Duodenal mucosa (tissue), 2 donors: ENCODE data around the gene ZNF592.

ENCODE experiments used
- H3K27ac ChIP-seq: one replicate; pipeline ENCODE4 v1.7.0; 2013; ENCODE audit warnings: low read depth, low read length
- H3K27me3 ChIP-seq, 2 donors: one replicate each; pipeline ENCODE4 v1.7.0; 2013; ENCODE audit warnings: low read length in 2 of 2, control low read depth in 1 of 2; ENCODE audit not compliant: insufficient read depth in 2 of 2, control insufficient read depth in 1 of 2
- H3K36me3 ChIP-seq, 2 donors: one replicate each; pipeline ENCODE4 v1.7.0; 2013; ENCODE audit warnings: low read length in 2 of 2, control low read depth in 1 of 2; ENCODE audit not compliant: insufficient read depth in 2 of 2, control insufficient read depth in 1 of 2
- H3K4me1 ChIP-seq, 2 donors: one replicate each; pipeline ENCODE4 v1.7.0; 2013; ENCODE audit warnings: low read length in 2 of 2, control low read depth in 1 of 2; ENCODE audit not compliant: insufficient read depth in 2 of 2, control insufficient read depth in 1 of 2
- H3K4me3 ChIP-seq, 2 donors: one replicate each; pipeline ENCODE4 v1.7.0; 2013; ENCODE audit warnings: low read length in 2 of 2, low read depth in 1 of 2
- H3K9ac ChIP-seq, 2 donors: one replicate each; pipeline ENCODE4 v1.7.0; 2013; ENCODE audit warnings: low read length in 2 of 2, low read depth in 1 of 2
- H3K9me3 ChIP-seq, 2 donors: one replicate each; pipeline ENCODE4 v1.7.0; 2013; ENCODE audit warnings: low read length in 2 of 2, control low read depth in 1 of 2; ENCODE audit not compliant: control insufficient read depth in 1 of 2

Gene ZNF592

GRCh38 chr15:84833447-84834228, 85.2 kb downstream of the ZNF592 start:
- no peak overlapping the region for H3K9ac ChIP-seq
- H3K4me3 ChIP-seq: no peak overlapping the region
- H3K27me3 ChIP-seq: no peaks in the 10 kb centered on the region
- H3K36me3 ChIP-seq: no peaks in the 10 kb centered on the region
- no peak overlapping the region for H3K27ac ChIP-seq
- H3K9me3 ChIP-seq: no peaks in the 10 kb centered on the region
- peaks cover 0 to 3% of the 10 kb centered on the region in 2 donors for H3K4me1 ChIP-seq

GRCh38 chr15:84834229-84834955, 86.0 kb downstream of the ZNF592 start:
- Histone ChIP-seq H3K9ac (no peak overlapping the region), H3K9me3 (no peaks in the 10 kb centered on the region), H3K4me1 (peaks cover 0 to 3% of the 10 kb centered on the region in 2 donors), H3K4me3 (no peak overlapping the region), H3K27ac (no peak overlapping the region), H3K36me3 (no peaks in the 10 kb centered on the region), H3K27me3 (no peaks in the 10 kb centered on the region)

GRCh38 chr15:84834969-84835368, 86.6 kb downstream of the ZNF592 start:
- Histone ChIP-seq H3K9me3 (no peaks in the 10 kb centered on the region), H3K27ac (no peak overlapping the region), H3K27me3 (no peaks in the 10 kb centered on the region), H3K4me3 (no peak overlapping the region), H3K9ac (no peak overlapping the region), H3K36me3 (no peaks in the 10 kb centered on the region), H3K4me1 (peaks cover 0 to 3% of the 10 kb centered on the region in 2 donors)

GRCh38 chr15:84835661-84836337, 87.4 kb downstream of the ZNF592 start:
- H3K4me3 ChIP-seq: no peak overlapping the region
- no peak overlapping the region for H3K27ac ChIP-seq
- no peaks in the 10 kb centered on the region for H3K9me3 ChIP-seq
- no peaks in the 10 kb centered on the region for H3K36me3 ChIP-seq
- no peaks in the 10 kb centered on the region for H3K27me3 ChIP-seq
- peaks cover 6 to 9% of the 10 kb centered on the region in 2 donors for H3K4me1 ChIP-seq
- no peak overlapping the region for H3K9ac ChIP-seq

GRCh38 chr15:84836844-84837243, 88.5 kb downstream of the ZNF592 start:
- no peak overlapping the region for H3K9ac ChIP-seq
- no peak overlapping the region for H3K4me3 ChIP-seq
- H3K27me3 ChIP-seq: no peaks in the 10 kb centered on the region
- no peaks in the 10 kb centered on the region for H3K9me3 ChIP-seq
- H3K4me1 ChIP-seq: peaks cover 14 to 15% of the 10 kb centered on the region in 2 donors
- H3K27ac ChIP-seq: no peak overlapping the region
- H3K36me3 ChIP-seq: no peaks in the 10 kb centered on the region

- no peaks in the 10 kb centered on the region for H3K27me3 ChIP-seq
- H3K9ac ChIP-seq: no peak overlapping the region
- H3K27ac ChIP-seq: no peak overlapping the region
- H3K36me3 ChIP-seq: no peaks in the 10 kb centered on the region
- no peaks in the 10 kb centered on the region for H3K9me3 ChIP-seq
- peaks cover 14 to 15% of the 10 kb centered on the region in 2 donors for H3K4me1 ChIP-seq
- no peak overlapping the region for H3K4me3 ChIP-seq
Observed at GRCh38 chr15:84839714-84840113, 91.3 kb downstream of the ZNF592 start.

- Histone ChIP-seq H3K9ac (peak overlapping the region in 1 of 2 donors; percentile 54), H3K27me3 (no peaks in the 10 kb centered on the region), H3K36me3 (no peaks in the 10 kb centered on the region), H3K4me3 (no peak overlapping the region), H3K27ac (peak overlapping the region; percentile 73), H3K4me1 (peaks cover 12 to 19% of the 10 kb centered on the region in 2 donors), H3K9me3 (no peaks in the 10 kb centered on the region)
Observed at GRCh38 chr15:84840255-84840654, 91.9 kb downstream of the ZNF592 start.

- Histone ChIP-seq H3K27me3 (no peaks in the 10 kb centered on the region), H3K27ac (peak overlapping the region; percentile 73), H3K36me3 (no peaks in the 10 kb centered on the region), H3K9me3 (no peaks in the 10 kb centered on the region), H3K4me1 (peaks cover 12 to 21% of the 10 kb centered on the region in 2 donors), H3K9ac (peak overlapping the region in 1 of 2 donors; percentile 54), H3K4me3 (no peak overlapping the region)
Observed at GRCh38 chr15:84840741-84841429, 92.5 kb downstream of the ZNF592 start.

GRCh38 chr15:84842781-84843180, 94.4 kb downstream of the ZNF592 start:
- Histone ChIP-seq H3K27ac (no peak overlapping the region), H3K9me3 (peaks cover 0 to 3% of the 10 kb centered on the region in 2 donors), H3K36me3 (no peaks in the 10 kb centered on the region), H3K4me1 (peaks cover 12 to 21% of the 10 kb centered on the region in 2 donors), H3K9ac (no peak overlapping the region), H3K4me3 (no peak overlapping the region), H3K27me3 (no peaks in the 10 kb centered on the region)
